GM12801 (cell line): ENCODE measurements around the gene PLIN1.

Experiments used
- TF ChIP-seq, protein P1 (sequence below): IDR thresholded peaks from one replicate; pipeline ENCODE4 v1.5.1; 2011; ENCODE audit warnings: control low read depth; ENCODE audit not compliant: insufficient read length; ENCODE audit errors: extremely low read depth

PLIN1 gene

DNA sequence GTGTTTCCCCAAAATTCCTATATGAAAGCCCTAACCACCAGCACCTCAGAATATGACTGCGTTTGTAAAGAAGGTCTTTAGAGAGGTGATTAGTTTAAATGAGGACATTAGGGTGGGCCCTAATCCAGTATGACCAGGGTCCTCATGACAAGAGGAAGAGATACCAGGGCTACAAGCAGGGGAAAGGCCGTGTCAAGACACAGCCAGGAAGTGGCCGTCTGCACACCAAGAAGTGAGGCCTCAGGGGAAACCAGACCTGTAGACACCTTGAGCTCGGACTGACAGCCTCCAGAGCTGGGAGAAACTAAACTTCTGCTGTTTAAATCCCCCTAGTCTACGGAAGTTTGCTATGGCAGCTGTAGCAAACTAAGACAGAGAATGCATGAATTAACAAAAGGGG, 38.1 kb downstream of the PLIN1 start:
- TF ChIP-seq, protein P1, sequence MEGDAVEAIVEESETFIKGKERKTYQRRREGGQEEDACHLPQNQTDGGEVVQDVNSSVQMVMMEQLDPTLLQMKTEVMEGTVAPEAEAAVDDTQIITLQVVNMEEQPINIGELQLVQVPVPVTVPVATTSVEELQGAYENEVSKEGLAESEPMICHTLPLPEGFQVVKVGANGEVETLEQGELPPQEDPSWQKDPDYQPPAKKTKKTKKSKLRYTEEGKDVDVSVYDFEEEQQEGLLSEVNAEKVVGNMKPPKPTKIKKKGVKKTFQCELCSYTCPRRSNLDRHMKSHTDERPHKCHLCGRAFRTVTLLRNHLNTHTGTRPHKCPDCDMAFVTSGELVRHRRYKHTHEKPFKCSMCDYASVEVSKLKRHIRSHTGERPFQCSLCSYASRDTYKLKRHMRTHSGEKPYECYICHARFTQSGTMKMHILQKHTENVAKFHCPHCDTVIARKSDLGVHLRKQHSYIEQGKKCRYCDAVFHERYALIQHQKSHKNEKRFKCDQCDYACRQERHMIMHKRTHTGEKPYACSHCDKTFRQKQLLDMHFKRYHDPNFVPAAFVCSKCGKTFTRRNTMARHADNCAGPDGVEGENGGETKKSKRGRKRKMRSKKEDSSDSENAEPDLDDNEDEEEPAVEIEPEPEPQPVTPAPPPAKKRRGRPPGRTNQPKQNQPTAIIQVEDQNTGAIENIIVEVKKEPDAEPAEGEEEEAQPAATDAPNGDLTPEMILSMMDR, result no peak

DNA sequence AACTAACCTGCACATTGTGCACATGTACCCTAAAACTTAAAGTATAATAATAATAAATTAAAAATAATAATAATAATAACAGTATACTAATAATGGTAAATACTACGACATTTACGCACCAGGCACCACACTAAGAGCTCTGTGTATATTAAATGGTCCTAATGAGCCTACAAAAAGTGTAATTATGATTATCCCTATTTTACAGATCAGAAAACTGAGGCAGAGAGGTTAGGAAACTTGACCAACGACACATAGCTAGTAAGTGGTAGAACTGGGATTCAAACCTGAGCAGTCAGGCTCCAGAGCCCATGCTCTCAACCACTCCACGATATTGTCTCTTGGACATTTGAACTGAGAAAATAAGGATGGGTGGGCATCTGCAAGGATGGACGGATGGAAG, 38.9 kb downstream of the PLIN1 start:
- TF ChIP-seq, protein P1, result no peak

DNA sequence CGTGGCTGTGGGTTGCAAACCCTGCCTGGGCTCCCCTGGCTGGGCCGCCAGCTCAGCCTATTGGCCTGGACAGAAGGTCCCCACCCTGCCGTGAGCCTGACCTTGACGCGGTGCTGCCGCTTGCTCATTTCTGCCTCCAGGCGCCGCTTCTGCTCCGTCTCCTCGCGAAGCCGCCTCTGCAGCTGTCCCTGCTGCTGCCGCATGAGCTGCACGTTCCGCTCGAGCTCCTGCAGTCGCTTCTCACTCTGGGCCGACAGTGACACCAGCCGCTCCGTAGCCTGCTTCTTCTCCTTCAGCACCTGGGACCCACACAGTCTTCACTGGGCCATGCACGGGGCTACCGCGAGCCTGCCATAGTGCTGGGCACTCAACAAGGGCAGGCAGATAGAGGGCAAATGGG, 45.6 kb downstream of the PLIN1 start:
- TF ChIP-seq, protein P1, result no peak

DNA sequence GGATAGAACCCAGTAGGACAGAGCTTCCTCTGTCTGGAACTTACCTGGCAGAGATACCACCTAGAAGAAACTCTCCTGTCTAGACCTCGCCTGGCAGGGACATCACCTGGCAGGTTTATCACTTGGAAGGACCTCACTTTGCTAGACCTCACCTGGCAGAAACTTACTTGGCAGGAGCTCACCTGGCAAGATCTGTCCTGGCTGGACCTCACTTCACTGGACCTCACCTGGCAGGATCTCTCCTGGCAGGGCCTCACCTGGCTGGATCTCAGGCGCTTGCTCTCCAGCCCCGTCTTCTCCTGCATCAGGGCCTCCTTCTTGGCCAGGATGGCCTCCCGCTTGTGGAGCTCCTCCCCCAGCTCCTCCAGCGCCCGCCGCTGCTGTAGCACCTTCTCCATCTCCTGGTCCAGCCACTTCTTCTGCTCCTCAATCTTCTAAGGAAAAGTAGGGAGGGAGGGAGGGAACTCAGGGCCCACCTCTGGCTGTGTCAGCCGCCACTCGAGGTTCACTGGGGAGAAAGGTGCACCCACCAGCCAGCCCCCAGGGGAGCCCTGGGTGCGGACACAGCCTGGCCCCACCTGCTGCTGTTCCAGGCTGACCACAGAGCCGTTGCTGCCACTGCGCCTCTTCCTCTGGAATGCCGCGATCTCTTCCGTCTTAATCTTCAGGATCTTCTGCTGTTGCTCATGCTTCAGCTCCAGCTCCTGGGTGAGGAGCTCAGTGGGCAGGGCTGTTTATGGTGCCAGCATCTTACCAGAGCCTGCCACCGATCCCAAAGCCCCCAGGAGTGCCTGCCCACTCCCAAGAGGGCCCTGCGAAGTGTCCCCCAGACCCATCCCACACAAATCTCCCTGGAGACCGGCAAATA, 46.4 kb downstream of the PLIN1 start:
- TF ChIP-seq, protein P1, result no peak

- TF ChIP-seq, protein P1, result no peak
Observed at GRCh38 chr15:89631902-89632264, 47.3 kb downstream of the PLIN1 start.

DNA sequence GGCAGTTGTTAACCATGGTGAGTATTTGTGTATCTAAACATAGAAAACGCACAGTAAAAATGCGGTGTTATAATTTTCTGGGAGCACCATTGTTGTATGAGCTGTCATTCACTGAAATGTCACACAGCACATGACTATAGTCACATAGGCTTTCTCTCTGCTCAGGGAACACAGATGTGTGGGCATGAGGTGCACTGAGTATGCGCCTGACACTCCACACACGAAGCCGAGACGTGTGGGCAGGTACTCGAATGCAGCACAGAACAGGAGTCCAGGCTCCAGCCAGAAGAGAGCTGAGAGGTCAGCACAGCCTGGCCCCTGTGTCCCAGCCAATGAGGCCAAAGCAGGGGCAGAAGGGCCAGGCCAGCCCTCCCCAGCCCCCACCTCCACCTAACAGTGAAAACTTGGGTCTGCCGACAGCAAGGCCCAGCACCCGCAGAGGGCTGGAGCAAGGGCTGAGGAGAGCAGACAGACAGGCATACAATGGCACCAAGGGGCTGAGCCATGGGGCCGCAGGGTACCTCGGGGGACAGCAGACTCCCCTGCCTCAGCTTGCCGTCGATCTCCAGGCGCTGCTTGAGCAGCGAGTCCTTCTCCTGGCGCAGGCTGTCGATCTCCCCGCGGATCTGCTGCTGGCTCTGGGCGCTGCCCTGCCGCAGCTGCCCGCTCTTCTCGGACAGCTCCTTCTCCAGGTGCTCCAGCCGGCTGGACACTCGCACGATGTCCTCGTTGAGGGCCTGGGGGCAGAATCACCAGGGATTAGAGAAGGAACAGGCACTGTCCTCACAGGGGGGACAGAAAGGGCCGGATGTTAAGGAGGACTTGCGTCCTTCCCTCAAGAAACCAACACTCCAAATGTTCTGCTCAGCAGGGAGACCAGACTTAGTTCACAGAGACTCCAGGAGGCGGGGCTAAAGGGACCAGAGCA, 47.9 kb downstream of the PLIN1 start:
- TF ChIP-seq, protein P1, result no peak

DNA sequence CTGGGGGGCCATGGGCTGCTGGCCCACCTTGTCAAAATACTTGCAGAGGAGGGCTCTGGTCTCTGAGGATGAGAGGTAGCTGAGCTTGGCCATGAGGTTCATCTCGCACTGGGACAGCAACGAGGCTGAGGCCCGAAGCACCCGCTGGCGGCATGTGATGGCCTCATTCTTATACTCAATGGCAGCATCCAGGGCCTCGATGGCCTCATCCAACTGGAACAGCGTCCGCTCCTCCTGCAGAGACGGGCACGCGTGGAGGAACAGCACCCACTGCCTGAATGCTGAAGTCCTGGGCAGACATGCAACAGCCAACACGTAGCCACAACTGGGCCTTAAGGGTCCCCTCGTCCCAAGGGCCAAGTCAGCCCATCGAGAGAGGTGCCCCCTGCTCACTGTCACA, 48.9 kb downstream of the PLIN1 start:
- TF ChIP-seq, protein P1, result no peak
